ENCODE data around the gene RNU6-8. TPM values are rescaled to one million over a fixed set of nuclear protein-coding genes. Genes with fewer than 3 reads are reported as not detected.

The RNU6-8 gene
- total and polyA plus RNA-seq, 10 of the 15 experiments (the other 5 are each of a cell fraction or from before 2014, with no cell fraction given): not detected

DNA sequence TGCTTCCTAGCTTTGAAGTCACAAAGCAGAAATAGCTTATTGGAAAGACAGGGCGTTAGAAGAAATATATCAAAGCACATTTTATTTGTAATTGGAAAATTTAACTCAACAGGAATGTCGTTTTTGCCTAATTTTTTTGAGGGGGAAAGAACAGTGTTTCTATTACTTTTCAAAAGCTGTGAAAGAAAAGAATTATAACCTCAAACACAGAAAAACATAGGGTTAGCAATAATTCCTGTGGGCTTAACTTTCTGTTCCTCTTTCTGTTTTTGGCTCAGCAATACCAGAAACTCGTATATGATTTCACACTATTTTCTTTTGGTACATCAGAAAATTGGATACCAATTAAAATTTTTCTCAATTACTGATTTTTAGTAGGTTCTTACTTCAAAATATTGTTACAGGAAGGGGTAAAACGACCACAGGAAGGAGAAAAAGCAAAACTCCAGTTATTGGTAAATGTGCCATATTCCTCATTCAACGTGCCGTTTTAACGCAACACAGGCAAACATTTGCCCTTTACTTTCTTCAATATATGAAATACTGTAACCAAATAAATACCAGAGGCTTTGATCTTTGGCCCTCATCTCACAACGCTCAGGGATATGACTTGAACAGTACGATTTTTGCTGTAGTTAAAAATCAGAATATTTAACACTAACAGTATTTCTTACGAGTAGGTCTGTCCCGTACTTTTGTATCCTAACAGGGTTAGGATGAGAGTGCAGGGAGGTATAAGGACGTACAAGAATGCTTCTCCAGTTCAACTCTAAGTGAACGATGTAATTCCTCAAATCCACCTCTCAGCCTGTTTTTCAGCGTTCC is 2.5 kb downstream of the RNU6-8 start (continued):
- TF ChIP-seq JUND (IDR thresholded peaks at IDR 0.05; ENCODE audit: low read depth, low read length) (no peak), MTA2 (IDR thresholded peaks at IDR 0.05; ENCODE audit: low read depth) (peak; percentile 97), CBX3 (IDR thresholded peaks at IDR 0.05; ENCODE audit: borderline replicate concordance, low read depth) (no peak), BHLHE40 (IDR thresholded peaks at IDR 0.05; ENCODE audit: borderline replicate concordance in 1 of 2, low read depth in 2 of 2, low read length in 1 of 2) (peak in 1 of 2 experiments; percentile 39; a peak in 1 of 4 replicates), WRNIP1 (IDR thresholded peaks at IDR 0.05; ENCODE audit: borderline replicate concordance, low read depth, low read length) (no peak), CEBPB (IDR thresholded peaks at IDR 0.05; ENCODE audit: borderline replicate concordance in 1 of 2, low read depth in 2 of 2, low read length in 2 of 2) (no peak), ESRRA (IDR thresholded peaks at IDR 0.05; ENCODE audit: low read length) (no peak), GABPA (IDR thresholded peaks at IDR 0.05; ENCODE audit: low read depth) (0 out of 2 replicates have a peak, but pooled peaks have one; percentile 13)

DNA sequence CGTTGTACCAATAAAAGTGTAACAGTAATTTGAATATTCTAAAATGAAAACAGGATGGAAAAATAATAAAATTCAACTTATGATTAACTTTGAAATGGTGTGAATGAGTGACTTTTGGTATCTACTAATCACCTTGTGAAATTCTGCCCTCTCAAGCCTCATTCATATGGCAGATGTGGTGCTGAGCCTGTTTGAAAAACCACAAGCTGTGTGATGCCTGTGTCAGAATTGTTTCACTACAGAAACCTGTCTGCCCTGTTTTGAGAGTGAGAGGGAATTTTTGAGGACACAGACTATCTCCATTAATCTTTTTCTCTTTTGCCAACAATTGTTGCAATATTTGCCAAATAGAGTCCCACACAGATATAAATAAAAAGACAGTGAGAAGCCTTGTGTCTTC is 5.2 kb downstream of the RNU6-8 start:
- Histone ChIP-seq H3K79me2 (ENCODE audit: control insufficient read depth, insufficient read depth, low read length) (no peaks in the 10 kb centered on the region), H3K9me3 (replicated peaks; ENCODE audit: control insufficient read depth, insufficient read depth, low read length) (no peaks in the 10 kb centered on the region), H3K9ac (ENCODE audit: control insufficient read depth, insufficient read depth, low read length) (no peak overlapping the region), H3K36me3 (ENCODE audit: control insufficient read depth in 2 of 2, insufficient read depth in 2 of 2, low read length in 1 of 2) (no peaks in the 10 kb centered on the region), H2AFZ (ENCODE audit: control insufficient read depth, low read depth, low read length) (no peak overlapping the region), H3K4me1 (ENCODE audit: control insufficient read depth, insufficient read depth, low read length) (peaks cover 16% of the 10 kb centered on the region), H3K27ac (ENCODE audit: control insufficient read depth, insufficient read depth) (no peak overlapping the region), H3K27me3 (replicated peaks in 1 of 2; ENCODE audit: control insufficient read depth in 2 of 2, insufficient read depth in 2 of 2, low read length in 1 of 2) (no peaks in the 10 kb centered on the region), H4K20me1 (ENCODE audit: control insufficient read depth, insufficient read depth) (no peaks in the 10 kb centered on the region), H3K4me2 (ENCODE audit: control insufficient read depth, insufficient read depth) (no peak overlapping the region), H3K4me3 (no peak overlapping the region)
- WGBS (ENCODE audit: insufficient coverage, insufficient replicate concordance, low lambda C conversion rate, missing lambda C conversion rate): 3% methylated on average over 1 of the region's 1 CpG
- SMC1A ChIA-PET (ENCODE audit: uncharacterized antibody, unreplicated experiment): interaction anchor here (0.7 to 3.3 kb wide), 13 partner anchors 10 to 124 kb away, joined by 3 to 22 read pairs (median 4); no protein-coding TSS in a partner anchor
- ATAC-seq: peak; percentile 66
- no peak for FAIRE-seq
- RAD21 ChIA-PET (ENCODE audit: unreplicated experiment): interaction anchor here (1.5 to 3.3 kb wide), 3 partner anchors 61 to 263 kb away, joined by 4 to 13 read pairs (median 12); no protein-coding TSS in a partner anchor
- intact Hi-C loops (cut with micrococcal nuclease; ENCODE audit: unreplicated experiment): no loop called here
- DNase-seq (ENCODE audit: low read depth, low spot score): no peak
- POLR2A ChIA-PET: no interaction called here
- BruUV-seq (replicated peaks): no TSS peak
- in situ Hi-C loops (cut with MboI): no loop called here
- CTCF ChIA-PET: interaction anchor here (0.9 to 2.6 kb wide), 7 partner anchors 8 to 88 kb away, joined by 3 to 15 read pairs (median 3); no protein-coding TSS in a partner anchor
- TF ChIP-seq MYC (IDR thresholded peaks at IDR 0.05; ENCODE audit: insufficient read depth, insufficient read length, insufficient replicate concordance, low read length, severe bottlenecking) (no peak), EZH2 (IDR thresholded peaks at IDR 0.05; ENCODE audit: borderline replicate concordance, control insufficient read depth, low read depth, low read length) (no peak), IKZF2 (IDR thresholded peaks at IDR 0.05) (peak; percentile 84 to 85), FOXK2 (IDR thresholded peaks at IDR 0.05) (no peak), IKZF1 (conservative IDR thresholded peaks at IDR 0.05) (peak; percentile 72), MEF2B (IDR thresholded peaks at IDR 0.05; ENCODE audit: partially characterized antibody, poor library complexity, severe bottlenecking) (peak; percentile 9), CREM (IDR thresholded peaks at IDR 0.05; ENCODE audit: low read depth) (no peak)
- TF ChIP-seq, protein P1, sequence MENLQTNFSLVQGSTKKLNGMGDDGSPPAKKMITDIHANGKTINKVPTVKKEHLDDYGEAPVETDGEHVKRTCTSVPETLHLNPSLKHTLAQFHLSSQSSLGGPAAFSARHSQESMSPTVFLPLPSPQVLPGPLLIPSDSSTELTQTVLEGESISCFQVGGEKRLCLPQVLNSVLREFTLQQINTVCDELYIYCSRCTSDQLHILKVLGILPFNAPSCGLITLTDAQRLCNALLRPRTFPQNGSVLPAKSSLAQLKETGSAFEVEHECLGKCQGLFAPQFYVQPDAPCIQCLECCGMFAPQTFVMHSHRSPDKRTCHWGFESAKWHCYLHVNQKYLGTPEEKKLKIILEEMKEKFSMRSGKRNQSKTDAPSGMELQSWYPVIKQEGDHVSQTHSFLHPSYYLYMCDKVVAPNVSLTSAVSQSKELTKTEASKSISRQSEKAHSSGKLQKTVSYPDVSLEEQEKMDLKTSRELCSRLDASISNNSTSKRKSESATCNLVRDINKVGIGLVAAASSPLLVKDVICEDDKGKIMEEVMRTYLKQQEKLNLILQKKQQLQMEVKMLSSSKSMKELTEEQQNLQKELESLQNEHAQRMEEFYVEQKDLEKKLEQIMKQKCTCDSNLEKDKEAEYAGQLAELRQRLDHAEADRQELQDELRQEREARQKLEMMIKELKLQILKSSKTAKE (IDR thresholded peaks at IDR 0.05; ENCODE audit: low read depth, poor library complexity, severe bottlenecking): no peak
- TF ChIP-seq, protein P2, sequence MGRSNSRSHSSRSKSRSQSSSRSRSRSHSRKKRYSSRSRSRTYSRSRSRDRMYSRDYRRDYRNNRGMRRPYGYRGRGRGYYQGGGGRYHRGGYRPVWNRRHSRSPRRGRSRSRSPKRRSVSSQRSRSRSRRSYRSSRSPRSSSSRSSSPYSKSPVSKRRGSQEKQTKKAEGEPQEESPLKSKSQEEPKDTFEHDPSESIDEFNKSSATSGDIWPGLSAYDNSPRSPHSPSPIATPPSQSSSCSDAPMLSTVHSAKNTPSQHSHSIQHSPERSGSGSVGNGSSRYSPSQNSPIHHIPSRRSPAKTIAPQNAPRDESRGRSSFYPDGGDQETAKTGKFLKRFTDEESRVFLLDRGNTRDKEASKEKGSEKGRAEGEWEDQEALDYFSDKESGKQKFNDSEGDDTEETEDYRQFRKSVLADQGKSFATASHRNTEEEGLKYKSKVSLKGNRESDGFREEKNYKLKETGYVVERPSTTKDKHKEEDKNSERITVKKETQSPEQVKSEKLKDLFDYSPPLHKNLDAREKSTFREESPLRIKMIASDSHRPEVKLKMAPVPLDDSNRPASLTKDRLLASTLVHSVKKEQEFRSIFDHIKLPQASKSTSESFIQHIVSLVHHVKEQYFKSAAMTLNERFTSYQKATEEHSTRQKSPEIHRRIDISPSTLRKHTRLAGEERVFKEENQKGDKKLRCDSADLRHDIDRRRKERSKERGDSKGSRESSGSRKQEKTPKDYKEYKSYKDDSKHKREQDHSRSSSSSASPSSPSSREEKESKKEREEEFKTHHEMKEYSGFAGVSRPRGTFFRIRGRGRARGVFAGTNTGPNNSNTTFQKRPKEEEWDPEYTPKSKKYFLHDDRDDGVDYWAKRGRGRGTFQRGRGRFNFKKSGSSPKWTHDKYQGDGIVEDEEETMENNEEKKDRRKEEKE (IDR thresholded peaks at IDR 0.05): no peak

Data from GM12878 (cell line).